Glomerular endothelial cell (primary cell): ENCODE data around the gene ACTL10. TPM values are rescaled to one million over a fixed set of nuclear protein-coding genes. Genes with fewer than 3 reads are reported as not detected.

Source experiments
- total RNA-seq: library from RNA; depleted of rRNA; stranded (reverse); fragments of >200 nt; gene quantifications from 2 replicates; pipeline ENCODE4 v1.2.3, GENCODE V29; 2015

ACTL10 gene
- total RNA-seq, 1 donor from 2014 or later, result 1.4 TPM

Other genes starting within 250 kb of the ACTL10 start
- gene SNTA1, start 223.2 kb upstream of the ACTL10 start, total RNA-seq, result 10.4 and 12.4 TPM in 2 replicates
- 11.1 and 14.9 TPM in 2 replicates for gene CBFA2T2, start 176.8 kb upstream of the ACTL10 start, total RNA-seq
- not detected in 2 replicates for gene C20orf144, start 4.6 kb upstream of the ACTL10 start, total RNA-seq
- gene NECAB3, start 7.5 kb downstream of the ACTL10 start, total RNA-seq, result 18.2 and 31.9 TPM in 2 replicates
- gene E2F1, start 19.4 kb downstream of the ACTL10 start, total RNA-seq, result 3.2 and 9.9 TPM in 2 replicates
- gene PXMP4, start 53.4 kb downstream of the ACTL10 start, total RNA-seq, result 9.2 and 11.5 TPM in 2 replicates
- gene ZNF341, start 65.1 kb downstream of the ACTL10 start, total RNA-seq, result 2.6 and 4.3 TPM in 2 replicates
- gene CHMP4B, start 144.4 kb downstream of the ACTL10 start, total RNA-seq, result 85.9 and 119 TPM in 2 replicates